GM18519 (cell line): ENCODE data around the gene C9orf50.

Experiments
- ATAC-seq: cut with Tn5 transposase; IDR thresholded peaks from one replicate; pipeline ENCODE4 v1.9.1; 2021; ENCODE audit warnings: mild to moderate bottlenecking, moderate library complexity; ENCODE audit not compliant: unreplicated experiment, low FRiP score

The C9orf50 gene

GRCh38 chr9:129573977-129574376 lies 46.9 kb downstream of the C9orf50 start:
- ATAC-seq: no peak

GRCh38 chr9:129572517-129572916 lies 48.4 kb downstream of the C9orf50 start:
- ATAC-seq: no peak

GRCh38 chr9:129572052-129572425 lies 48.9 kb downstream of the C9orf50 start:
- no peak for ATAC-seq

GRCh38 chr9:129571298-129572051 lies 49.4 kb downstream of the C9orf50 start:
- no peak for ATAC-seq

GRCh38 chr9:129570450-129571297 lies 50.2 kb downstream of the C9orf50 start:
- no peak for ATAC-seq

GRCh38 chr9:129569502-129570449 lies 51.1 kb downstream of the C9orf50 start:
- ATAC-seq: no peak

- ATAC-seq: no peak
These were observed 52.1 kb downstream of the C9orf50 start for GRCh38 chr9:129568560-129569501.

- no peak for ATAC-seq
These were observed 52.9 kb downstream of the C9orf50 start for GRCh38 chr9:129567842-129568559.

GRCh38 chr9:129567329-129567728 lies 53.6 kb downstream of the C9orf50 start:
- no peak for ATAC-seq

- no peak for ATAC-seq
These were observed 54.2 kb downstream of the C9orf50 start for GRCh38 chr9:129566563-129567266.

GRCh38 chr9:129562917-129563316 lies 58.0 kb downstream of the C9orf50 start:
- ATAC-seq: no peak

- ATAC-seq: no peak
These were observed 58.4 kb downstream of the C9orf50 start for GRCh38 chr9:129562514-129562913.
